K562 (cell line): ENCODE data around the gene RTL10. TPM values are rescaled to one million over a fixed set of nuclear protein-coding genes. Genes with fewer than 3 reads are reported as not detected.

ENCODE experiments used
- ATAC-seq: fragments of 200-7000 bp; cut with Tn5 transposase; 3 replicates; pipeline ENCODE4 v1.9.1; 2020; ENCODE audit warnings: moderate library complexity
- BruUV-seq: library from RNA; stranded (reverse); fragments of 400-500 nt; replicated peaks from 2 replicates; lab custom pipeline; 2021; lab: Mats Ljungman, UMichigan
- CTCF ChIA-PET: fragments of 300-600 bp; formaldehyde crosslinking; extraction: SDS; loops from one replicate; lab custom pipeline; 2021; ENCODE audit warnings: low intra/inter-chr PET ratio; lab: Yijun Ruan, JAX
- POLR2A ChIA-PET: fragments of 300-600, 350-650 bp; sonication (Branson Sonifier 250); formaldehyde crosslinking; extraction: SDS; loops from one replicate; lab custom pipeline; 2021; ENCODE audit warnings: antibody characterized with exemption, inconsistent platforms; lab: Yijun Ruan, JAX
- DNase-seq, 4 experiments: peaks; one replicate each; pipeline versions ENCODE4 v3.0.0 to v3.0.0-alpha.2; 2011 to 2018; ENCODE audit warnings: low spot score in 3 of 4, mixed read lengths in 3 of 4; ENCODE audit errors: extremely low read depth in 1 of 4
- FAIRE-seq: peaks from 2 replicates; lab custom pipeline; 2011; peaks lifted over from hg19 to GRCh38; lab: Jason Lieb, UNC
- H2AFZ ChIP-seq: 2 replicates; pipeline ENCODE4 v1.6.0; 2011; ENCODE audit warnings: low read depth, low read length, control low read depth, inconsistent platforms
- H3K27ac ChIP-seq: fragments of 200-600 bp; 3 replicates; pipeline ENCODE4 v1.8.0; 2011; ENCODE audit warnings: low read depth, mild to moderate bottlenecking, control low read depth, inconsistent platforms, low read length, moderate library complexity, mixed read lengths; ENCODE audit errors: extremely low read depth
- H3K27me3 ChIP-seq, 2 experiments: fragments of 300-600 bp in 1 of 2; 2 replicates in 1 of 2; 3 replicates in 1 of 2; pipeline versions ENCODE4 v1.6.0 to v1.8.0; 2011; ENCODE audit warnings: inconsistent platforms in 2 of 2, low read length in 2 of 2, mild to moderate bottlenecking in 1 of 2, mixed read lengths in 1 of 2, moderate library complexity in 1 of 2; ENCODE audit not compliant: control insufficient read depth in 2 of 2, insufficient read depth in 2 of 2
- H3K36me3 ChIP-seq: fragments of 300-600 bp; 3 replicates; pipeline ENCODE4 v1.8.0; 2011; ENCODE audit warnings: mild to moderate bottlenecking, low read length, inconsistent platforms; ENCODE audit not compliant: control insufficient read depth, insufficient read depth
- H3K4me1 ChIP-seq, 2 experiments: fragments of 200-600 bp in 1 of 2; replicated peaks in 1 of 2; 2 replicates in 1 of 2; 3 replicates in 1 of 2; pipeline versions ENCODE4 v1.5.1 to v1.8.0; 2011; ENCODE audit warnings: inconsistent platforms in 2 of 2, low read length in 2 of 2, mild to moderate bottlenecking in 1 of 2, mixed read lengths in 1 of 2, moderate library complexity in 1 of 2; ENCODE audit not compliant: control insufficient read depth in 2 of 2, insufficient read depth in 2 of 2
- H3K4me2 ChIP-seq: 2 replicates; pipeline ENCODE4 v1.6.1; 2011; ENCODE audit warnings: low read length, control low read depth, inconsistent platforms, mixed read lengths; ENCODE audit not compliant: insufficient read depth
- H3K4me3 ChIP-seq: fragments of 200-600 bp; sonication (generic), shearing (Covaris generic); 2 replicates; pipeline ENCODE4 v1.5.1; 2016; ENCODE audit warnings: control low read depth, inconsistent platforms
- H3K79me2 ChIP-seq: fragments of 200-600 bp; 3 replicates; pipeline ENCODE4 v1.8.0; 2011; ENCODE audit warnings: low read length, inconsistent platforms; ENCODE audit not compliant: control insufficient read depth, insufficient read depth
- H3K9ac ChIP-seq, 2 experiments: 2 replicates each; pipeline versions ENCODE4 v1.6.0 to v1.6.1; 2011; ENCODE audit warnings: low read depth in 2 of 2, low read length in 2 of 2, control low read depth in 1 of 2, inconsistent platforms in 1 of 2, mild to moderate bottlenecking in 1 of 2, mixed read lengths in 1 of 2; ENCODE audit not compliant: insufficient read depth in 1 of 2
- H3K9me1 ChIP-seq: one replicate; pipeline ENCODE4 v1.6.0; 2011; ENCODE audit warnings: inconsistent platforms, mild to moderate bottlenecking, low read length, moderate library complexity; ENCODE audit not compliant: control insufficient read depth, insufficient read depth
- H3K9me3 ChIP-seq: replicated peaks from 2 replicates; pipeline ENCODE4 v1.5.1; 2011; ENCODE audit warnings: low read depth, low read length, inconsistent platforms; ENCODE audit not compliant: control insufficient read depth, insufficient read depth
- H4K20me1 ChIP-seq: replicated peaks from 2 replicates; pipeline ENCODE4 v1.6.1; 2011; ENCODE audit warnings: low read length, inconsistent platforms, mixed read lengths; ENCODE audit not compliant: control insufficient read depth, insufficient read depth
- CTCF ChIP-seq, 3 experiments: IDR thresholded peaks in 2 of 3; conservative IDR thresholded peaks in 1 of 3; 2 replicates each; pipeline ENCODE4 v1.5.1; 2011 to 2012; ENCODE audit warnings: low read length in 3 of 3, mild to moderate bottlenecking in 3 of 3, control low read depth in 2 of 3, improper control_type of control experiment in 1 of 3, inconsistent platforms in 1 of 3, low read depth in 1 of 3, mixed read lengths in 1 of 3, moderate library complexity in 1 of 3; ENCODE audit not compliant: insufficient read depth in 2 of 3
- HNRNPL ChIP-seq: fragments of 200-400 bp; formaldehyde crosslinking; IDR thresholded peaks from 2 replicates; pipeline ENCODE4 v1.6.1; 2017; ENCODE audit warnings: low read depth, mild to moderate bottlenecking, low read length
- HNRNPLL ChIP-seq: fragments of 200-400 bp; formaldehyde crosslinking; IDR thresholded peaks from 2 replicates; pipeline ENCODE4 v1.6.1; 2017; ENCODE audit warnings: low read length, low read depth, mild to moderate bottlenecking; ENCODE audit not compliant: poor library complexity, severe bottlenecking
- PATZ1 ChIP-seq: fragments of 250-450 bp; sonication (Bioruptor Pico); IDR thresholded peaks from 2 replicates; pipeline ENCODE4 v1.5.0; 2020; ENCODE audit warnings: mild to moderate bottlenecking, borderline replicate concordance
- POLR2G ChIP-seq: fragments of 200-400 bp; formaldehyde crosslinking; IDR thresholded peaks from 2 replicates; pipeline ENCODE4 v1.6.1; 2017; ENCODE audit warnings: low read depth, mild to moderate bottlenecking, antibody characterized with exemption, low read length, moderate library complexity
- RAD21 ChIP-seq, 2 experiments: fragments of 250-450 bp in 1 of 2; fragments of 450-650 bp in 1 of 2; sonication (Bioruptor Pico) in 1 of 2; formaldehyde crosslinking in 1 of 2; IDR thresholded peaks in 1 of 2; conservative IDR thresholded peaks in 1 of 2; 2 replicates each; pipeline versions ENCODE4 v1.4.0 to v1.8.0; 2020 to 2022; ENCODE audit warnings: mild to moderate bottlenecking in 2 of 2, moderate library complexity in 1 of 2
- SETDB1 ChIP-seq: IDR thresholded peaks from one replicate; pipeline ENCODE4 v1.6.1; 2012; ENCODE audit warnings: low read length, control low read depth, inconsistent platforms
- SMARCA4 ChIP-seq: fragments of 450-650 bp; IDR thresholded peaks from 2 replicates; pipeline ENCODE4 v1.6.1; 2016
- SMC3 ChIP-seq: conservative IDR thresholded peaks from 2 replicates; pipeline ENCODE4 v1.6.1; 2011; ENCODE audit warnings: low read depth, low read length, improper control_type of control experiment; ENCODE audit not compliant: insufficient read depth
- STAT6 ChIP-seq: sonication (generic); formaldehyde crosslinking; IDR thresholded peaks from 2 replicates; pipeline ENCODE4 v1.8.1; 2023; ENCODE audit warnings: mild to moderate bottlenecking, missing genetic modification reagents
- THAP7 ChIP-seq: fragments of 250-450 bp; sonication (Bioruptor Pico); IDR thresholded peaks from 2 replicates; pipeline ENCODE4 v1.5.0; 2021
- WGBS: fragments of 100-300 bp; shearing (Covaris generic); methylation state at CpG from one replicate; pipeline ENCODE4 v1.1.6; 2016; ENCODE audit warnings: low coverage, mixed read lengths; ENCODE audit not compliant: insufficient coverage; ENCODE audit errors: missing lambda C conversion rate; 5-methylcytosine and 5-hydroxymethylcytosine counted together
- in situ Hi-C: fragments of 300-500 bp; cut with MboI; formaldehyde crosslinking; loops from 4 replicates; pipeline ENCODE4 v1.15.0; 2018; ENCODE audit warnings: inconsistent platforms, mixed read lengths
- intact Hi-C: fragments of 100-400 bp; cut with micrococcal nuclease; formaldehyde crosslinking; loops from 2 replicates; pipeline ENCODE4 v1.14.2; 2022
- polyA plus RNA-seq, 8 experiments: library from polyadenylated mRNA; depleted of rRNA in 4 of 8; stranded (reverse) in 5 of 8; unstranded in 3 of 8; fragments of >200 nt; fragmentation: Nextera tagmentation in 2 of 8; fragmentation: Illumina TruSeq in 1 of 8; extraction: Ambion mirVana in 2 of 8; extraction: Trizol in 1 of 8; gene quantifications; 2 replicates each; pipeline versions ENCODE4 v1.2.1 to v1.2.3, GENCODE V29; 2011 to 2014; ENCODE audit warnings: inconsistent platforms in 1 of 8, missing spikeins in 1 of 8
- total RNA-seq, 7 experiments: library from RNA; depleted of rRNA in 6 of 7; stranded (reverse); fragments of >200 nt in 6 of 7; fragmentation: Illumina TruSeq in 2 of 7; extraction: Trizol in 2 of 7; gene quantifications; 2 replicates each; pipeline versions ENCODE4 v1.2.1 to v1.2.3, GENCODE V29; 2011 to 2021; ENCODE audit warnings: low replicate concordance in 1 of 7

Gene RTL10
- total and polyA plus RNA-seq, 9 of the 15 experiments (the other 6 are each of a cell fraction or from before 2014, with no cell fraction given), result 19.8 to 75.5 (median 32.5) TPM

GRCh38 chr22:19871845-19872778, 17.4 kb upstream of the RTL10 start:
- intact Hi-C loops (no loop called here), in situ Hi-C loops (no loop called here)
- Histone ChIP-seq H3K4me2 (no peak overlapping the region), H3K9me1 (no peaks in the 10 kb centered on the region), H3K4me1 (peaks cover 8 to 85% of the 10 kb centered on the region in 2 experiments; a peak in 4 of 5 replicates), H2AFZ (no peak overlapping the region), H3K27ac (no peak overlapping the region), H3K27me3 (peaks cover 2 to 30% of the 10 kb centered on the region in 2 experiments; a peak in 3 of 5 replicates), H3K4me3 (no peak overlapping the region), H3K9me3 (no peaks in the 10 kb centered on the region), H4K20me1 (peaks cover 13% of the 10 kb centered on the region), H3K9ac (peak overlapping the region in 1 of 2 experiments; percentile 69; a peak in 2 of 4 replicates), H3K36me3 (no peaks in the 10 kb centered on the region), H3K79me2 (no peaks in the 10 kb centered on the region)
- CTCF ChIA-PET, result no interaction called here
- DNase-seq (no peak), FAIRE-seq (no peak), ATAC-seq (no peak)
- BruUV-seq, result no TSS peak
- POLR2A ChIA-PET, result interaction anchor here (0.6 to 2.8 kb wide), 13 partner anchors 9 to 255 kb away, joined by 3 to 17 read pairs (median 3); partner anchors contain the start of genes GNB1L and RTL10
- 28% methylated on average over 16 of the region's 16 CpGs for WGBS
- no peak for TF ChIP-seq PATZ1 (CRISPR knock-in tag)
- TF ChIP-seq POLR2G, result 0 out of 2 replicates have a peak, but pooled peaks have one; percentile 22
- peak; percentile 16 for TF ChIP-seq SETDB1
- TF ChIP-seq SMC3, result 0 out of 2 replicates have a peak, but pooled peaks have one; percentile 5
- TF ChIP-seq SMARCA4, result no peak
- TF ChIP-seq HNRNPLL, result peak; percentile 16
- 0 out of 2 replicates have a peak, but pooled peaks have one; percentile 1 for TF ChIP-seq THAP7
- 0 out of 6 replicates have a peak, but pooled peaks of 1 of the 3 experiments have one; percentile 13 for TF ChIP-seq CTCF (IDR thresholded peaks at IDR 0.05 in 2 of 3, conservative IDR thresholded peaks at IDR 0.05 in 1 of 3; ENCODE audit: insufficient read depth in 2 of 3, low read depth in 1 of 3, low read length in 3 of 3)
- TF ChIP-seq HNRNPL, result 0 out of 2 replicates have a peak, but pooled peaks have one; percentile 39
- no peak for TF ChIP-seq STAT6 (CRISPR knock-in tag)
- TF ChIP-seq RAD21 (CRISPR knock-in tag; conservative IDR thresholded peaks at IDR 0.05 in 1 of 2, IDR thresholded peaks at IDR 0.05 in 1 of 2), result peak in 1 of 2 experiments; percentile 11; a peak in 1 of 4 replicates
